ENCODE data around the gene OR10H1. TPM values are rescaled to one million over a fixed set of nuclear protein-coding genes. Genes with fewer than 3 reads are reported as not detected.

Gene OR10H1
- polyA plus RNA-seq, 1 donor from 2014 or later, result not detected

DNA sequence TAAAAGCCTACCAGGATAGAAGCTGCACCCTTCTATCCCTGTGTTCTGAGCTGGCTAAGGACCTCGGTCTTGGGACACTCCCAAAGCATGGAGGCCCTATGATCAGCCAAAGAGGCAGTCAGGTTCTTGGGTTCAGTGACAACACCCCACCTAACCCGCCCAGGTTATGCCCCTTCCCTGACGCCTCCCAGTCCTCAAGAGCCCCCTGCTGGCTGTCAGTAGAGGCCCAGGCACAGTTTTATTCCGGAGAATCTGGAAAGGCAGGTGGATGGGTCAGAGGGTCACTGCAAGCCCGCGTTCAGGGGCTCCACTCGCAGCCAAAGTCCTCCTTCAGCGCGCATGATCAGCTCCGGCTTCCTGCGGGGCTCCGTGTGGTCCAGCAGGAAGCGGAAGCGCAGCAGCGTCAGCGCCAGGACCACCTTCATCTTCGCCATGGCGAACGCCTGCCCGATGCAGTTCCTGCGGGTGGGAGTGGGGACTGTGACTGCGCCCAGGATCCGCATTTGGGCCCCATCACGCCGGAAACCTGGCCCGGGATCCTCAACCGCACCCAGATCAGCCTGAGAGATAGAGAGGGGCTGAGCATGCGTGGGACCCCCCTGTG, 55.4 kb downstream of the OR10H1 start:
- H4K20me1 ChIP-seq (ENCODE audit: insufficient read depth), result no peaks in the 10 kb centered on the region
- H3K9ac ChIP-seq (ENCODE audit: low read length), result no peak overlapping the region
- no peaks in the 10 kb centered on the region for H3K27me3 ChIP-seq (ENCODE audit: insufficient read depth, low read depth, low read length)
- no peak for TF ChIP-seq EZH2 (IDR thresholded peaks at IDR 0.05; ENCODE audit: borderline replicate concordance, insufficient read depth, low read length, poor library complexity, severe bottlenecking)
- TF ChIP-seq SMC3 (conservative IDR thresholded peaks at IDR 0.05; ENCODE audit: poor library complexity), result no peak
- TF ChIP-seq REST (IDR thresholded peaks at IDR 0.05; ENCODE audit: borderline replicate concordance), result no peak
- H3K79me2 ChIP-seq (replicated peaks; ENCODE audit: insufficient read depth, low read length), result no peaks in the 10 kb centered on the region
- no peak overlapping the region for H2AFZ ChIP-seq (ENCODE audit: low read depth, low read length)
- H3F3A ChIP-seq (ENCODE audit: insufficient read depth, low read length, poor library complexity, severe bottlenecking), result no peaks in the 10 kb centered on the region
- no peak overlapping the region for H3K4me3 ChIP-seq (ENCODE audit: low read length)
- H3K36me3 ChIP-seq (ENCODE audit: insufficient read depth, low read length), result no peaks in the 10 kb centered on the region
- no peaks in the 10 kb centered on the region for H3K9me3 ChIP-seq (ENCODE audit: low read length)
- no peak overlapping the region for H3K27ac ChIP-seq (ENCODE audit: low read length)
- no peaks in the 10 kb centered on the region for H3K9me2 ChIP-seq (ENCODE audit: insufficient read depth, low read length)
- H3K4me2 ChIP-seq (ENCODE audit: low read length), result no peak overlapping the region

DNA sequence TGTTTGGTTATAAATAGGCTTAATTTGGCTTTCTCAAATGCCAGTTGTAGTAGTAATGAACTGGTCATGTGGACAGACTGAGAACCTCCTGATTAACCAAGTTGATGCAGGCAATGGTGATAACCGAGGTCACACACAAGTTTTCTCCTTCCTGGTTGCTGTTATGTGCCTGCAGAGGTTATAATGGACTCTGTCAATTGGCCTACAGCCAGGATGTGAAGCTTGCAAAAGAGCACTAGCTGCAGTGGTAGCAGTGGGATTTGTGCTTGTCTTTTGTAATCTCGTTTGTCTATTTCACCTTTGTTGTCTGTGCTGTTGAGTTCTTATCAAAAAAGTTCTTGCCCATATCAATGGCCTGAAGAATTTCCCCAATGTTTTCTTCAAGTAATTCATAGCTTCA, 57.1 kb downstream of the OR10H1 start:
- H3K79me2 ChIP-seq (replicated peaks; ENCODE audit: insufficient read depth, low read length), result no peaks in the 10 kb centered on the region
- H4K20me1 ChIP-seq (ENCODE audit: insufficient read depth), result no peaks in the 10 kb centered on the region
- H3K4me2 ChIP-seq (ENCODE audit: low read length), result no peak overlapping the region
- H3K27ac ChIP-seq (ENCODE audit: low read length), result no peak overlapping the region
- H3K9ac ChIP-seq (ENCODE audit: low read length), result no peak overlapping the region
- TF ChIP-seq SMC3 (conservative IDR thresholded peaks at IDR 0.05; ENCODE audit: poor library complexity) (no peak), RAD21 (conservative IDR thresholded peaks at IDR 0.05) (no peak), POLR2AphosphoS5 (IDR thresholded peaks at IDR 0.05) (no peak), CTCF (IDR thresholded peaks at IDR 0.05; ENCODE audit: poor library complexity, severe bottlenecking) (no peak), MXI1 (conservative IDR thresholded peaks at IDR 0.05; ENCODE audit: poor library complexity, severe bottlenecking) (no peak), EP300 (conservative IDR thresholded peaks at IDR 0.05; ENCODE audit: poor library complexity, severe bottlenecking) (no peak), EZH2 (IDR thresholded peaks at IDR 0.05; ENCODE audit: borderline replicate concordance, insufficient read depth, low read length, poor library complexity, severe bottlenecking) (no peak)
- H3K36me3 ChIP-seq (ENCODE audit: insufficient read depth, low read length), result no peaks in the 10 kb centered on the region
- H3F3A ChIP-seq (ENCODE audit: insufficient read depth, low read length, poor library complexity, severe bottlenecking), result no peaks in the 10 kb centered on the region
- H3K27me3 ChIP-seq (ENCODE audit: insufficient read depth, low read depth, low read length), result no peaks in the 10 kb centered on the region
- no peak overlapping the region for H2AFZ ChIP-seq (ENCODE audit: low read depth, low read length)
- no peaks in the 10 kb centered on the region for H3K9me2 ChIP-seq (ENCODE audit: insufficient read depth, low read length)
- H3K9me3 ChIP-seq (ENCODE audit: low read length), result peaks cover under 1% of the 10 kb centered on the region
- no peak overlapping the region for H3K4me3 ChIP-seq (ENCODE audit: low read length)

Other genes with a start within 250 kb of the OR10H1 start
- gene CYP4F8, start 200.4 kb downstream of the OR10H1 start, polyA plus RNA-seq, result not detected in 2 replicates
- not detected in 2 replicates for gene CYP4F3, start 174.8 kb downstream of the OR10H1 start, polyA plus RNA-seq
- not detected in 2 replicates for gene CYP4F12, start 142.6 kb downstream of the OR10H1 start, polyA plus RNA-seq
- not detected in 2 replicates for gene OR10H2, start 87.6 kb downstream of the OR10H1 start, polyA plus RNA-seq
- not detected in 2 replicates for gene OR10H3, start 77.7 kb downstream of the OR10H1 start, polyA plus RNA-seq
- gene OR10H5, start 28.0 kb downstream of the OR10H1 start, polyA plus RNA-seq, result not detected in 2 replicates
- gene CYP4F2, start 82.4 kb upstream of the OR10H1 start, polyA plus RNA-seq, result 0.36 TPM in 1 of 2 replicates, not detected in the other
- not detected in 2 replicates for gene CYP4F11, start 118.9 kb upstream of the OR10H1 start, polyA plus RNA-seq
- not detected in 2 replicates for gene OR10H4, start 133.3 kb upstream of the OR10H1 start, polyA plus RNA-seq